Measurements from ENCODE around the gene SLC7A14.

SLC7A14 gene

GRCh38 chr3:170414202-170414663, 171.6 kb downstream of the SLC7A14 start:
- DNase-seq (ENCODE audit: low spot score) (no peak), ATAC-seq (ENCODE audit: low read depth) (peak; percentile 49; the same call in 2 of the 3 replicates)
- Histone ChIP-seq H3K4me1 (ENCODE audit: insufficient read depth, poor library complexity, severe bottlenecking) (no peaks in the 10 kb centered on the region), H3K9me3 (ENCODE audit: severe bottlenecking) (no peaks in the 10 kb centered on the region), H3K36me3 (ENCODE audit: low read depth) (no peaks in the 10 kb centered on the region), H3K27me3 (ENCODE audit: insufficient read depth, poor library complexity, severe bottlenecking) (peaks cover 5% of the 10 kb centered on the region), H3K27ac (ENCODE audit: poor library complexity, severe bottlenecking) (no peak overlapping the region), H3K4me3 (ENCODE audit: severe bottlenecking) (no peak overlapping the region)
- TF ChIP-seq, protein P1, sequence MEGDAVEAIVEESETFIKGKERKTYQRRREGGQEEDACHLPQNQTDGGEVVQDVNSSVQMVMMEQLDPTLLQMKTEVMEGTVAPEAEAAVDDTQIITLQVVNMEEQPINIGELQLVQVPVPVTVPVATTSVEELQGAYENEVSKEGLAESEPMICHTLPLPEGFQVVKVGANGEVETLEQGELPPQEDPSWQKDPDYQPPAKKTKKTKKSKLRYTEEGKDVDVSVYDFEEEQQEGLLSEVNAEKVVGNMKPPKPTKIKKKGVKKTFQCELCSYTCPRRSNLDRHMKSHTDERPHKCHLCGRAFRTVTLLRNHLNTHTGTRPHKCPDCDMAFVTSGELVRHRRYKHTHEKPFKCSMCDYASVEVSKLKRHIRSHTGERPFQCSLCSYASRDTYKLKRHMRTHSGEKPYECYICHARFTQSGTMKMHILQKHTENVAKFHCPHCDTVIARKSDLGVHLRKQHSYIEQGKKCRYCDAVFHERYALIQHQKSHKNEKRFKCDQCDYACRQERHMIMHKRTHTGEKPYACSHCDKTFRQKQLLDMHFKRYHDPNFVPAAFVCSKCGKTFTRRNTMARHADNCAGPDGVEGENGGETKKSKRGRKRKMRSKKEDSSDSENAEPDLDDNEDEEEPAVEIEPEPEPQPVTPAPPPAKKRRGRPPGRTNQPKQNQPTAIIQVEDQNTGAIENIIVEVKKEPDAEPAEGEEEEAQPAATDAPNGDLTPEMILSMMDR (IDR thresholded peaks at IDR 0.05; ENCODE audit: poor library complexity, severe bottlenecking), result peak; percentile 98

GRCh38 chr3:170413291-170413690, 172.6 kb downstream of the SLC7A14 start:
- H3K4me3 ChIP-seq (ENCODE audit: severe bottlenecking), result no peak overlapping the region
- no peak for DNase-seq (ENCODE audit: low spot score)
- no peaks in the 10 kb centered on the region for H3K4me1 ChIP-seq (ENCODE audit: insufficient read depth, poor library complexity, severe bottlenecking)
- no peaks in the 10 kb centered on the region for H3K27me3 ChIP-seq (ENCODE audit: insufficient read depth, poor library complexity, severe bottlenecking)
- TF ChIP-seq, protein P1 (IDR thresholded peaks at IDR 0.05; ENCODE audit: poor library complexity, severe bottlenecking), result no peak
- no peak overlapping the region for H3K27ac ChIP-seq (ENCODE audit: poor library complexity, severe bottlenecking)
- no peaks in the 10 kb centered on the region for H3K36me3 ChIP-seq (ENCODE audit: low read depth)
- H3K9me3 ChIP-seq (ENCODE audit: severe bottlenecking), result no peaks in the 10 kb centered on the region
- no peak for ATAC-seq (ENCODE audit: low read depth)

- H3K4me3 ChIP-seq (ENCODE audit: severe bottlenecking), result no peak overlapping the region
- no peaks in the 10 kb centered on the region for H3K27me3 ChIP-seq (ENCODE audit: insufficient read depth, poor library complexity, severe bottlenecking)
- no peaks in the 10 kb centered on the region for H3K4me1 ChIP-seq (ENCODE audit: insufficient read depth, poor library complexity, severe bottlenecking)
- no peaks in the 10 kb centered on the region for H3K9me3 ChIP-seq (ENCODE audit: severe bottlenecking)
- ATAC-seq (ENCODE audit: low read depth) (no peak), DNase-seq (ENCODE audit: low spot score) (no peak)
- no peak overlapping the region for H3K27ac ChIP-seq (ENCODE audit: poor library complexity, severe bottlenecking)
- TF ChIP-seq, protein P1 (IDR thresholded peaks at IDR 0.05; ENCODE audit: poor library complexity, severe bottlenecking), result peak; percentile 87
- H3K36me3 ChIP-seq (ENCODE audit: low read depth), result no peaks in the 10 kb centered on the region
Measured at GRCh38 chr3:170410428-170411029, 175.3 kb downstream of the SLC7A14 start.

Data from RWPE2 (cell line).